Measurements from ENCODE around the gene XPR1. TPM values are rescaled to one million over a fixed set of nuclear protein-coding genes. Genes with fewer than 3 reads are reported as not detected.

XPR1 gene
- total RNA-seq, 1 donor from 2014 or later, result 37.9 TPM

DNA sequence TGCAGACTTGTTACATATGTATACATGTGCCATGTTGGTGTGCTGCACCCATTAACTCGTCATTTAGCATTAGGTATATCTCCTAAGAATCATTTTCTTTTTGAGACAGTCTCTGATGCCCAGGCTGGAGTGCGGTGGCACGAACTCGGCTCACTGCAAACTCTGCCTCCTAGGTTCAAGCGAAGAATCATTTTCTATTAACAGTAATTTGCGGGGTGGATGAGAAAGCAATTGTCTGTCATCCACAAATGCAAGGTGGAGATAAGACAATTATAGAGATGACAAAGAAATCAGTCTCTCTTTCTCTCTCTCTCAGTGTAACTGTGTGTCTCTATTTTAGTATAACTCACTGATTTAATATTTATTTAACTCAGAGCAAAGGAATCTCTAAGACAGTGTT, 149.9 kb downstream of the XPR1 start:
- H3K4me3 Mint-ChIP-seq, result no peak overlapping the region
- H3K9me3 Mint-ChIP-seq, result peaks cover 7% of the 10 kb centered on the region
- no peak for DNase-seq (ENCODE audit: low spot score in 2 of 2, unreplicated experiment in 2 of 2)
- TF ChIP-seq, protein P1, sequence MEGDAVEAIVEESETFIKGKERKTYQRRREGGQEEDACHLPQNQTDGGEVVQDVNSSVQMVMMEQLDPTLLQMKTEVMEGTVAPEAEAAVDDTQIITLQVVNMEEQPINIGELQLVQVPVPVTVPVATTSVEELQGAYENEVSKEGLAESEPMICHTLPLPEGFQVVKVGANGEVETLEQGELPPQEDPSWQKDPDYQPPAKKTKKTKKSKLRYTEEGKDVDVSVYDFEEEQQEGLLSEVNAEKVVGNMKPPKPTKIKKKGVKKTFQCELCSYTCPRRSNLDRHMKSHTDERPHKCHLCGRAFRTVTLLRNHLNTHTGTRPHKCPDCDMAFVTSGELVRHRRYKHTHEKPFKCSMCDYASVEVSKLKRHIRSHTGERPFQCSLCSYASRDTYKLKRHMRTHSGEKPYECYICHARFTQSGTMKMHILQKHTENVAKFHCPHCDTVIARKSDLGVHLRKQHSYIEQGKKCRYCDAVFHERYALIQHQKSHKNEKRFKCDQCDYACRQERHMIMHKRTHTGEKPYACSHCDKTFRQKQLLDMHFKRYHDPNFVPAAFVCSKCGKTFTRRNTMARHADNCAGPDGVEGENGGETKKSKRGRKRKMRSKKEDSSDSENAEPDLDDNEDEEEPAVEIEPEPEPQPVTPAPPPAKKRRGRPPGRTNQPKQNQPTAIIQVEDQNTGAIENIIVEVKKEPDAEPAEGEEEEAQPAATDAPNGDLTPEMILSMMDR (IDR thresholded peaks at IDR 0.05; ENCODE audit: unreplicated experiment), result no peak
- peaks cover 4% of the 10 kb centered on the region for H3K4me1 Mint-ChIP-seq
- no peaks in the 10 kb centered on the region for H3K36me3 Mint-ChIP-seq
- no peak overlapping the region for H3K27ac Mint-ChIP-seq
- H3K27me3 Mint-ChIP-seq (ENCODE audit: low read depth), result no peaks in the 10 kb centered on the region

DNA sequence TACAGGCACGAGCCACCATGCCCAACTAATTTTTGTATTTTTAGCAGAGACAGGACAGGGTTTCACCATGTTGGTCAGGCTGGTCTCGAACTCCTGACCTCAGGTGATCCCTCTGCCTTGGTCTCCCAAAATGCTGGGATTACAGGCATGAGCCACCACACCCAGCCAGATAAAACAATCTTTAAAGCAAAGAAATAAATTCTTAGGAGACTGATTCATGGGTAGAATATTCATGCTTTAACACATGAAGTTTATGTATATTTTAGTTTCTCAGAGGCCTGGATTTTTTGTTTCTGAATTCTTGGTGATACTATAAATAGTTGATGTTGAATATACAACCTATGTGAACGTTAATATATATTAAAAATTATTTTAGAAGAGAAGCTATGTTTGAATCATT, 153.5 kb downstream of the XPR1 start:
- no peak overlapping the region for H3K4me3 Mint-ChIP-seq
- H3K27me3 Mint-ChIP-seq (ENCODE audit: low read depth), result no peaks in the 10 kb centered on the region
- H3K36me3 Mint-ChIP-seq, result peaks cover 17% of the 10 kb centered on the region
- peaks cover 4% of the 10 kb centered on the region for H3K4me1 Mint-ChIP-seq
- peaks cover 10% of the 10 kb centered on the region for H3K9me3 Mint-ChIP-seq
- TF ChIP-seq, protein P1 (IDR thresholded peaks at IDR 0.05; ENCODE audit: unreplicated experiment), result no peak
- H3K27ac Mint-ChIP-seq, result no peak overlapping the region
- DNase-seq (ENCODE audit: low spot score in 2 of 2, unreplicated experiment in 2 of 2), result no peak

DNA sequence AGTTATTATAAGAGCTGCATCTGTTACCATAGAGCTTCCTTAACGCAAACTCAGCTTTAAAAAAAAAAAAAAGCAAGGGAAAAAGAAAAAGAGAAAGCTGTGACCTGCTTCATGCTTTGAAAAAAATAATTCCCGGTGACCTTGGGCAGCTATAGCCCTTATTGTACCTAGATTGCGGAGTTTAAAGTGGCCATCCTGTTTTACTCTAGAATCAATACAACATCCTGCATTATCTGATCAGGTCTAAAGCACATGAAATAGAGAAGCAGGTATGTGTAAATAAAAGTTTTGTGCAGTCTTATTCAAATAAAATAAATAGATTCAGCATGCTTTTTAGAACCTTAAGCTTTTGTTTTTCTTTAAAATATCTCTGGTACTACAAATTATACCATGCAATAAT, 154.1 kb downstream of the XPR1 start:
- Mint-ChIP-seq H3K4me3 (no peak overlapping the region), H3K27me3 (ENCODE audit: low read depth) (no peaks in the 10 kb centered on the region), H3K36me3 (peaks cover 17% of the 10 kb centered on the region), H3K4me1 (peaks cover 4% of the 10 kb centered on the region), H3K27ac (no peak overlapping the region), H3K9me3 (peaks cover 9% of the 10 kb centered on the region)
- DNase-seq (ENCODE audit: low spot score in 2 of 2, unreplicated experiment in 2 of 2), result no peak
- TF ChIP-seq, protein P1 (IDR thresholded peaks at IDR 0.05; ENCODE audit: unreplicated experiment), result no peak

DNA sequence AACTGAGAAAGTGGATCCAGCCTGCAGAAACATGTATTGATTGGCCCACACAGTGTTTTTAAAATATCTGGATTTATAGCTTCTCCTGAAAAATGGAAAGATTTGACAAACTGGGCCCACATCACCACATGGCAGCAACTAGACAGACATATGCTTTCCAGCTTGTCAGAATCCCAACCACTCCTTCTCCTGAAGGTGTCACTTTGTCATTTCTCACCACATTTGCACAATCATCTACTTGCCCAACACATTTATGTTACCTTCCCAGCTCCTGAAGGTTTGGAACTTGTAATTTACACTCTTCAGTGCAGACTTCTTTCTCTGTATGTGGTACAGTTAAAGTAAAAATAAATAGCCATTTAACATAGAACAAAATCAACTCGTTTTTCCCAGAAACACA, 154.8 kb downstream of the XPR1 start:
- TF ChIP-seq, protein P1 (IDR thresholded peaks at IDR 0.05; ENCODE audit: unreplicated experiment), result no peak
- Mint-ChIP-seq H3K4me1 (peaks cover 4% of the 10 kb centered on the region), H3K27ac (no peak overlapping the region), H3K4me3 (no peak overlapping the region), H3K27me3 (ENCODE audit: low read depth) (no peaks in the 10 kb centered on the region), H3K36me3 (peaks cover 17% of the 10 kb centered on the region), H3K9me3 (peaks cover 9% of the 10 kb centered on the region)
- no peak for DNase-seq (ENCODE audit: low spot score in 2 of 2, unreplicated experiment in 2 of 2)

DNA sequence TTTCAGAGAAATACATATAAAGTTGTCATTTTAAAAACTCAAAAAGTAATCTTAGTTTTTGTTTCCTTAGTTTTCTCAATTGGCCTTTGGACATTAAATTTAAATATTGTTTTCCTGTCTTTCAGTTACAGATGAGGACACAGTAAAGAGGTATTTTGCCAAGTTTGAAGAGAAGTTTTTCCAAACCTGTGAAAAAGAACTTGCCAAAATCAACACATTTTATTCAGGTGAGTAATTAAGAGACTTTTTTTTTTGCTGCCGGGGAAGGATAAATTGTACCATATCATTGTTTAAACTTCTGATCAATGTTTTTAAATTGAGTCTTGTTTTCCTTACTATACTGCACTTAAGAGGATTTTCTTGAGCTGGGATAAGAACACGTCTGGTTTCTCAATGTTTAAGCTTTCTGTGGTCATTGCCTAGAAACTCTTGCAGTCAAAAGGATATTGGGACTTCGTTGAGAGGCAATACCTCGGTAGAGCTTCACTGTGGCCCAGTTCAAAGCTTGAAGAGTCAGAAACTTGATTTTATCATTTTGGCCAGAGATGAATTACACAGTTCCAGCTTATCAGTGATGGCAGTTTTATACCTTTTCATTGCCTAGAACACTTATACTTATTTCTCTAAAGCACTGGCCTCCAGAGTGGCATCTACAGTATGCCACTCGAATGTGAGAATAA, 155.9 kb downstream of the XPR1 start:
- no peak for DNase-seq (ENCODE audit: low spot score in 2 of 2, unreplicated experiment in 2 of 2)
- no peak overlapping the region for H3K27ac Mint-ChIP-seq
- TF ChIP-seq, protein P1 (IDR thresholded peaks at IDR 0.05; ENCODE audit: unreplicated experiment), result no peak
- no peaks in the 10 kb centered on the region for H3K27me3 Mint-ChIP-seq (ENCODE audit: low read depth)
- H3K36me3 Mint-ChIP-seq, result peaks cover 17% of the 10 kb centered on the region
- no peak overlapping the region for H3K4me3 Mint-ChIP-seq
- no peaks in the 10 kb centered on the region for H3K4me1 Mint-ChIP-seq
- H3K9me3 Mint-ChIP-seq, result peaks cover 9% of the 10 kb centered on the region
